Activated T-helper 2 cell treated with anti-CD3 and anti-CD28 coated beads, Interferon-gamma antibody, Interleukin-2, Interleukin-4, amounts not matched to agents 10 μg/mL and 5 μg/mL and 100 μg/mL, durations not matched to agents 14 hours and 24 hours and 36 hours (primary cell): ENCODE data around the gene BSDC1. TPM values are rescaled to one million over a fixed set of nuclear protein-coding genes. Genes with fewer than 3 reads are reported as not detected.
A peak's percentile ranks its signal among the peaks of the same experiment; 100 is the strongest.
"Not testable (repeated sequence)": the region's sequence is repeated elsewhere in the genome, so short reads cannot be mapped to it uniquely, and the experiment has no call there.

Source experiments
- DNase-seq: peaks from one replicate; pipeline ENCODE4 v3.0.0; 2021; ENCODE audit warnings: low spot score
- H3K27ac Mint-ChIP-seq: one replicate; pipeline ENCODE4 v1.8.0; 2021; ENCODE audit warnings: mixed read lengths
- H3K27me3 Mint-ChIP-seq: one replicate; pipeline ENCODE4 v1.8.0; 2021; ENCODE audit warnings: low read depth, mixed read lengths
- H3K36me3 Mint-ChIP-seq: one replicate; pipeline ENCODE4 v1.8.0; 2021; ENCODE audit warnings: low read depth, mixed read lengths
- H3K4me1 Mint-ChIP-seq: one replicate; pipeline ENCODE4 v1.8.0; 2021; ENCODE audit warnings: low read depth, mixed read lengths
- H3K4me3 Mint-ChIP-seq: one replicate; pipeline ENCODE4 v1.8.0; 2021; ENCODE audit warnings: low read depth, mild to moderate bottlenecking, moderate library complexity, mixed read lengths
- H3K9me3 Mint-ChIP-seq: one replicate; pipeline ENCODE4 v1.8.0; 2021; ENCODE audit warnings: mixed read lengths
- intact Hi-C: fragments of 100-400 bp; cut with micrococcal nuclease; formaldehyde crosslinking; loops from one replicate; pipeline ENCODE4 v1.15.1; 2023
- total RNA-seq: library from RNA; stranded (reverse); gene quantifications from 2 replicates; pipeline ENCODE4 v1.2.3, GENCODE V29; 2022

BSDC1 gene
- total RNA-seq, 1 donor from 2014 or later, result 54.3 TPM

DNA sequence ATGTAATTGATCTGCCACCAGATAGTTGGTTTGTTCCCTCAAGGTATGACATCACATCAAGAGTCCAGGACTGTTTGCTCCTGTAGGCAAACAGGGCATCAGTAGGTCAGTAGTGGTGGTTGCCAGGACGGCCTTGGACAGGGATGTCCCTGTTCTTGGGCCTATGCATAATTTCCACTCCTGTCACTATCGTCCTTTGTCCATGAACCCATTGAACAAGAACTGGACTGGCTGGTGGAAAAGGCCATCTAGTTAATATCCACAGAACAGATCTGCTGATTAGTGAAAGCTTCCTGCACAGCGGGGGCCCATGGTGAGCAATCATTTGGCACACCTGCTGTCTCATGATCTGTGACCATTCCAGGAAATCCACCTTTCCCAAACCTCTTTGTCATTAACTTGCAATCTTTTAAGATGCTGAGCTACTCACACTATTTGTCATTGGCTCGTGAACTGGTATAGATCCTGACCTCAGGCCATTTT is 12.4 kb upstream of the BSDC1 start:
- no peaks in the 10 kb centered on the region for H3K36me3 Mint-ChIP-seq
- H3K27me3 Mint-ChIP-seq, result peaks cover 4% of the 10 kb centered on the region
- intact Hi-C loops, result no loop called here
- DNase-seq, result no peak
- H3K4me3 Mint-ChIP-seq, result no peak overlapping the region
- no peaks in the 10 kb centered on the region for H3K4me1 Mint-ChIP-seq
- no peaks in the 10 kb centered on the region for H3K9me3 Mint-ChIP-seq
- H3K27ac Mint-ChIP-seq, result no peak overlapping the region

- no peak for DNase-seq
- Mint-ChIP-seq H3K4me1 (no peaks in the 10 kb centered on the region), H3K27me3 (peaks cover 2% of the 10 kb centered on the region), H3K9me3 (no peaks in the 10 kb centered on the region), H3K4me3 (no peak overlapping the region), H3K27ac (no peak overlapping the region), H3K36me3 (no peaks in the 10 kb centered on the region)
- intact Hi-C loops, result no loop called here
Observed at GRCh38 chr1:32405672-32406467, 11.6 kb upstream of the BSDC1 start.

DNA sequence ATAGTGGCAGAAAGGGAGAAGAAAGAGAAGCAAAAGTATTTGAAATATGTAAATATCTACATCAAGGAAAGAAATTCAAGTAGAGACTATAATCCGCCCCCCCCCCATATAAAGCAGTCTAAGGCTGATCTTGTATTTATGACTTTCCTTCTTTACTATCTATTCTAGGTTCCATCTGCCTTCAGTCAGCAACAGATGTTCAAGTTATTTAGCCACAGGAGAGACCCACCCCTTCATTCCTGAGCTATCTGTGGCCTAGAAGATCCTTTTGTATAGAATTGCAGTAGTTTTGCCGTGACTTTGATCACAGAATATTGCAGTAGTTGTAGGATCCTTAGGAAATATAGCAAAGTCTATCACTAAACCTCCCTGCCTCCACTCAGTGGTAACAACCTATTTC is 10.7 kb upstream of the BSDC1 start:
- Mint-ChIP-seq H3K27ac (no peak overlapping the region), H3K27me3 (peaks cover 2% of the 10 kb centered on the region), H3K4me3 (no peak overlapping the region), H3K36me3 (no peaks in the 10 kb centered on the region), H3K9me3 (no peaks in the 10 kb centered on the region), H3K4me1 (no peaks in the 10 kb centered on the region)
- intact Hi-C loops, result no loop called here
- no peak for DNase-seq

GRCh38 chr1:32400876-32401631 is 6.8 kb upstream of the BSDC1 start:
- Mint-ChIP-seq H3K9me3 (no peaks in the 10 kb centered on the region), H3K36me3 (no peaks in the 10 kb centered on the region), H3K4me1 (no peaks in the 10 kb centered on the region), H3K4me3 (no peak overlapping the region), H3K27ac (no peak overlapping the region), H3K27me3 (peaks cover 8% of the 10 kb centered on the region)
- intact Hi-C loops, result loop anchor here (1.0 kb wide), 1 partner anchor 13 kb away; no protein-coding TSS in a partner anchor
- peak; percentile 37 for DNase-seq

GRCh38 chr1:32399843-32400242 is 5.6 kb upstream of the BSDC1 start:
- H3K4me1 Mint-ChIP-seq, result peaks cover 3% of the 10 kb centered on the region
- H3K4me3 Mint-ChIP-seq, result no peak overlapping the region
- no peaks in the 10 kb centered on the region for H3K9me3 Mint-ChIP-seq

DNA sequence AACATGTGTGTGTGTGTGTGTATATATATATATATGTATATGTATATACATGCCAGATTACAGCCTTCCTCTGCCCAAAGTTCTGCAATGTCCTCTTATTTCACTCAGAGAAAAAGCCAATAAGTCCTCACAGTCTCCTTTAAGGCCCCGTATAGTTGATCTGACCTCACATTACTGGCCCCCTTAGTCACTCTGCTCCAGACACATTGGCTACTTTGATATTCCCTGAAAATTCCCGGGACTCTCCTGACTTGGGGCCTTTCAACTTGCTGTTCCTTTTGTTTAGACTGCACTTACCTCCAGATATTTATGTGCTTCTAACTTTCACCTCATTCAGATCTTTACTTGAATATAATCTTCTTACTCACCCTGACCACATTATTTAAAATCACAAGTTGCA is 4.2 kb upstream of the BSDC1 start:
- H3K4me1 Mint-ChIP-seq, result peaks cover 7% of the 10 kb centered on the region
- no peak overlapping the region for H3K4me3 Mint-ChIP-seq
- intact Hi-C loops, result no loop called here
- peaks cover 10% of the 10 kb centered on the region for H3K27me3 Mint-ChIP-seq
- H3K9me3 Mint-ChIP-seq, result no peaks in the 10 kb centered on the region
- peaks cover 3% of the 10 kb centered on the region for H3K36me3 Mint-ChIP-seq
- DNase-seq, result no peak
- no peak overlapping the region for H3K27ac Mint-ChIP-seq

More at GRCh38 chr1:32399843-32400242, 5.6 kb upstream of the BSDC1 start:
- Mint-ChIP-seq H3K27ac (no peak overlapping the region), H3K36me3 (no peaks in the 10 kb centered on the region), H3K27me3 (peaks cover 10% of the 10 kb centered on the region)
- no peak for DNase-seq
- intact Hi-C loops, result loop anchor here (1.0 kb wide), 1 partner anchor 14 kb away; no protein-coding TSS in a partner anchor

DNA sequence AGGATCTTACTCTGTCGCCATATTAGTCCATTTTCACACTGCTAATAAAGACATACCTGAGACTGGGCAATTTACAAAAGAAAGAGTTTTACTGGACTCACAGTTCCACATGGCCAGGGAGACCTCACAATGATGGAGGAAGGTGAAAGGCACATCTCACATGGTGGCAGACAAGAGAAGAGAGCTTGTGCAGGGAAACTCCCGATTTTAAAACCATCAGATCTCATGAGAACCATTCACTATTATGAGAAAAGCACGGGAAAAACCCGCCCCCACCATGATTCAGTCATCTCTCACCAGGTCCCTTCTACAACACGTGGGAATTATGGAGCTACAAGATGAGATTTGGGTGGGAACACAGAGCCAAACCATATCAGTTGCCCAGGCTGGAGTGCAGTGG is 2.3 kb upstream of the BSDC1 start:
- DNase-seq, H3K9me3 Mint-ChIP-seq, H3K4me3 Mint-ChIP-seq, H3K27ac Mint-ChIP-seq, H3K36me3 Mint-ChIP-seq, intact Hi-C loops, H3K27me3 Mint-ChIP-seq: not testable (repeated sequence)
- H3K4me1 Mint-ChIP-seq, result peaks cover 12% of the 10 kb centered on the region

DNA sequence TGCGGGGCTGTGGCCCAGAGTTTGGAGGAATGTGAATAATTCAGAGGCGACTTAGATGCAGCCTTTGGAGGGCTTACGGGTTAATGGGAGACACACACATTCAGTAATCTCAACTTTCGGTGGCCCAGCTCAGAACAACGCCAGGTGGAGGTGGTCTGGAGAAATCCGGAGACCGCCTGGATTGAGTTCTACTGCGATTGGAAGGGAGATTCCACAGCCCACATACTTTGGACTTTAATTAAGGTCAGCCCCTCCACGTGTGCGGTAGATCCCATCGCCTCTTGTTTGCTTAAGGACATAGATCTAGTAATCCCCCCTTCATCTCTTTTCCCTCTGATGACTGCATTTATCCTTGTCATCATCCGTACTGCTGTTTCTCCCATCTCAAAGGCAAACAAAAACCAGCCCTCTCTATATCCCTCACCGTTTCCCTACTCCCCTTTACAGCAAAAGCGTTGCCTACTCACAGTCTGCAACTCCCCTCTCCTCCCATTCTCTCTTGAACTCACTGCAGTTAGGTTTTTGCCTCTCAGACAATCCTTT is 720 bp upstream of the BSDC1 start:
- Mint-ChIP-seq H3K9me3 (no peaks in the 10 kb centered on the region), H3K4me1 (peaks cover 12% of the 10 kb centered on the region), H3K4me3 (peak overlapping the region; percentile 99), H3K36me3 (peaks cover 10% of the 10 kb centered on the region), H3K27ac (peak overlapping the region; percentile 99), H3K27me3 (peaks cover 10% of the 10 kb centered on the region)
- DNase-seq, result no peak
- intact Hi-C loops, result loop anchor here (2.0 to 5.0 kb wide), 3 partner anchors 58 to 193 kb away; partner anchors contain the start of genes CCDC28B, EIF3I, MARCKSL1 and TMEM234

- H3K4me3 Mint-ChIP-seq, result peak overlapping the region; percentile 99
- H3K9me3 Mint-ChIP-seq, result no peaks in the 10 kb centered on the region
- H3K27ac Mint-ChIP-seq, result peak overlapping the region; percentile 99
- peaks cover 8% of the 10 kb centered on the region for H3K27me3 Mint-ChIP-seq
- no peak for DNase-seq
- H3K4me1 Mint-ChIP-seq, result peaks cover 12% of the 10 kb centered on the region
- intact Hi-C loops, result loop anchor here (2.0 to 5.0 kb wide), 3 partner anchors 56 to 191 kb away; partner anchors contain the start of genes CCDC28B, EIF3I, MARCKSL1 and TMEM234
- peaks cover 10% of the 10 kb centered on the region for H3K36me3 Mint-ChIP-seq
Observed at GRCh38 chr1:32393832-32394140, 455 bp downstream of the BSDC1 start.

- Mint-ChIP-seq H3K27ac (peak overlapping the region; percentile 99), H3K4me3 (peak overlapping the region; percentile 99), H3K9me3 (no peaks in the 10 kb centered on the region), H3K36me3 (peaks cover 10% of the 10 kb centered on the region), H3K27me3 (peaks cover 6% of the 10 kb centered on the region), H3K4me1 (peaks cover 12% of the 10 kb centered on the region)
- intact Hi-C loops, result loop anchor here (5.0 kb wide), 2 partner anchors 56 to 191 kb away; partner anchors contain the start of genes CCDC28B and MARCKSL1
- no peak for DNase-seq
Observed at GRCh38 chr1:32393136-32393535, 1.1 kb downstream of the BSDC1 start.

GRCh38 chr1:32392325-32392724 is 1.9 kb downstream of the BSDC1 start:
- Mint-ChIP-seq H3K36me3 (peaks cover 10% of the 10 kb centered on the region), H3K27ac (no peak overlapping the region), H3K27me3 (peaks cover 4% of the 10 kb centered on the region), H3K4me1 (peaks cover 12% of the 10 kb centered on the region), H3K9me3 (no peaks in the 10 kb centered on the region), H3K4me3 (peak overlapping the region; percentile 45)
- DNase-seq, result no peak
- intact Hi-C loops, result loop anchor here (5.0 kb wide), 2 partner anchors 55 to 190 kb away; partner anchors contain the start of genes CCDC28B and MARCKSL1

- intact Hi-C loops, result loop anchor here (5.0 kb wide), 2 partner anchors 54 to 189 kb away; partner anchors contain the start of genes CCDC28B and MARCKSL1
- Mint-ChIP-seq H3K27ac (no peak overlapping the region), H3K4me3 (no peak overlapping the region), H3K4me1 (peaks cover 12% of the 10 kb centered on the region), H3K27me3 (peaks cover 1% of the 10 kb centered on the region), H3K9me3 (no peaks in the 10 kb centered on the region), H3K36me3 (peaks cover 18% of the 10 kb centered on the region)
- no peak for DNase-seq
Observed at GRCh38 chr1:32390904-32391870, 3.1 kb downstream of the BSDC1 start.
